Left renal cortex interstitium (tissue), 4 donors: ENCODE data around the gene PBXIP1. TPM values are rescaled to one million over a fixed set of nuclear protein-coding genes. Genes with fewer than 3 reads are reported as not detected.
"Not testable (repeated sequence)": the region's sequence is repeated elsewhere in the genome, so short reads cannot be mapped to it uniquely, and the experiment has no call there.

Experiments used
- DNase-seq, 4 donors: peaks; one replicate each; pipeline ENCODE4 v3.0.0-alpha.2; 2013; ENCODE audit warnings: low read depth in 4 of 4, low spot score in 2 of 4, missing footprints in 1 of 4
- polyA plus RNA-seq, 4 donors: library from polyadenylated mRNA; unstranded; fragments of 120-200 nt; gene quantifications; one replicate each; pipeline ENCODE4 v1.2.1, GENCODE V29; 2013; ENCODE audit not compliant: insufficient read length in 4 of 4

PBXIP1 gene
- polyA plus RNA-seq, 4 donors, result 68.3 to 81.2 (median 73.6) TPM

GRCh38 chr1:154938604-154939399 is 17.1 kb downstream of the PBXIP1 start:
- DNase-seq, result no peak

GRCh38 chr1:154937988-154938386 is 17.9 kb downstream of the PBXIP1 start:
- no peak for DNase-seq

- peak; percentile 90 to 99 (median 94) for DNase-seq
These were observed 18.6 kb downstream of the PBXIP1 start for GRCh38 chr1:154937085-154937987.

GRCh38 chr1:154936555-154937084 is 19.3 kb downstream of the PBXIP1 start, which contains the start of gene PMVK:
TSS of gene PMVK (minus strand) at chr1:154936719. CDS start at chr1:154936685, 34 bp downstream.
- DNase-seq, result peak; percentile 96 to 99 (median 97)

- no peak for DNase-seq
These were observed 19.9 kb downstream of the PBXIP1 start for GRCh38 chr1:154935749-154936554.

- no peak for DNase-seq
These were observed 21.4 kb downstream of the PBXIP1 start for GRCh38 chr1:154934358-154934948.

- DNase-seq, result no peak
These were observed 23.9 kb downstream of the PBXIP1 start for GRCh38 chr1:154931940-154932487.

- DNase-seq, result no peak
These were observed 29.7 kb downstream of the PBXIP1 start for GRCh38 chr1:154926201-154926600.

- no peak for DNase-seq
These were observed 30.3 kb downstream of the PBXIP1 start for GRCh38 chr1:154925335-154926170.

- no peak for DNase-seq
These were observed 32.2 kb downstream of the PBXIP1 start for GRCh38 chr1:154923695-154924094.

GRCh38 chr1:154913273-154913672 is 42.6 kb downstream of the PBXIP1 start:
- no peak for DNase-seq

- DNase-seq, result no peak
These were observed 43.1 kb downstream of the PBXIP1 start for GRCh38 chr1:154912755-154913154.

- DNase-seq, result no peak
These were observed 44.0 kb downstream of the PBXIP1 start for GRCh38 chr1:154911691-154912550.

GRCh38 chr1:154910851-154911250 is 45.0 kb downstream of the PBXIP1 start:
- no peak for DNase-seq

GRCh38 chr1:154908937-154909336 is 47.0 kb downstream of the PBXIP1 start:
- no peak for DNase-seq

- DNase-seq, result not testable (repeated sequence)
These were observed 47.8 kb downstream of the PBXIP1 start for GRCh38 chr1:154908129-154908528.

GRCh38 chr1:154906621-154907081 is 49.2 kb downstream of the PBXIP1 start:
- no peak for DNase-seq
